ENCODE data around the gene POC1A. TPM values are rescaled to one million over a fixed set of nuclear protein-coding genes. Genes with fewer than 3 reads are reported as not detected.

POC1A gene
- total and polyA plus RNA-seq, 7 donors: 0.66 to 15.8 (median 1.7) TPM

DNA sequence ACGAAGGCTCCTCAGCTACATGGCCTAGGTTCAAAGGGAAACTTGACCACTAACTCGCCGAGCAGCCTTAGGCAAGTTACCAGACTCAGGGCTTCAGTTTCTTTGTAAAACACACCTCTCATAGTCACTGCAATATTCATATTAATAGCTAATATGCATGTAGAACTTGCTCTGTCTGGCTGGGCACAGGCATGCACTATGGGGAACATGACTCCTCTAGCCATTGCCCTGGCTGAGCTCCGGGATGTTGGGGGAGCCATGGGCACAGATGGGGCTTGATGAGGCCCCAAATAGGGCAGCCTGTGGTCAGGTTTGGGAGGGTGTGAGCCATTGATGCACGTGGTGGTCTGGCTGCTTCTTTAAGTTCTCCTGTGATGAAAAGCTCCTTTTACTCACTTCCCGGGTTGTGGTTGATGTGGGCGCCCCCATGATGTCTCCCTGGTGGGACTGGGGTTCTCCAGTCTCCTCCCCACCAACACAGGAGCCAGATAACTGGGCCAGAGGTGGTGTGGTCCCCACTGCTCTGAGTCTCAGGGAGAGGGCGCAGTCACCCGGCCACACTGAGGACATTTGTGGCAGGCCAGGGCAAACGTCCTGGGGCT lies 68.4 kb downstream of the POC1A start:
- no peak for DNase-seq
- Histone ChIP-seq H3K36me3 (no peaks in the 10 kb centered on the region), H3K4me1 (peaks cover 0 to 19% (median 16%) of the 10 kb centered on the region in 4 donors), H3K27me3 (no peaks in the 10 kb centered on the region), H3K9me3 (no peaks in the 10 kb centered on the region), H3K27ac (no peak overlapping the region), H3K4me3 (no peak overlapping the region)
- 74 to 89% methylated on average over 10 of the region's 10 CpGs for WGBS, 2 donors
- intact Hi-C loops (cut with DNase I): no loop called here
- TF ChIP-seq, protein P1, sequence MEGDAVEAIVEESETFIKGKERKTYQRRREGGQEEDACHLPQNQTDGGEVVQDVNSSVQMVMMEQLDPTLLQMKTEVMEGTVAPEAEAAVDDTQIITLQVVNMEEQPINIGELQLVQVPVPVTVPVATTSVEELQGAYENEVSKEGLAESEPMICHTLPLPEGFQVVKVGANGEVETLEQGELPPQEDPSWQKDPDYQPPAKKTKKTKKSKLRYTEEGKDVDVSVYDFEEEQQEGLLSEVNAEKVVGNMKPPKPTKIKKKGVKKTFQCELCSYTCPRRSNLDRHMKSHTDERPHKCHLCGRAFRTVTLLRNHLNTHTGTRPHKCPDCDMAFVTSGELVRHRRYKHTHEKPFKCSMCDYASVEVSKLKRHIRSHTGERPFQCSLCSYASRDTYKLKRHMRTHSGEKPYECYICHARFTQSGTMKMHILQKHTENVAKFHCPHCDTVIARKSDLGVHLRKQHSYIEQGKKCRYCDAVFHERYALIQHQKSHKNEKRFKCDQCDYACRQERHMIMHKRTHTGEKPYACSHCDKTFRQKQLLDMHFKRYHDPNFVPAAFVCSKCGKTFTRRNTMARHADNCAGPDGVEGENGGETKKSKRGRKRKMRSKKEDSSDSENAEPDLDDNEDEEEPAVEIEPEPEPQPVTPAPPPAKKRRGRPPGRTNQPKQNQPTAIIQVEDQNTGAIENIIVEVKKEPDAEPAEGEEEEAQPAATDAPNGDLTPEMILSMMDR (IDR thresholded peaks at IDR 0.05): no peak

DNA sequence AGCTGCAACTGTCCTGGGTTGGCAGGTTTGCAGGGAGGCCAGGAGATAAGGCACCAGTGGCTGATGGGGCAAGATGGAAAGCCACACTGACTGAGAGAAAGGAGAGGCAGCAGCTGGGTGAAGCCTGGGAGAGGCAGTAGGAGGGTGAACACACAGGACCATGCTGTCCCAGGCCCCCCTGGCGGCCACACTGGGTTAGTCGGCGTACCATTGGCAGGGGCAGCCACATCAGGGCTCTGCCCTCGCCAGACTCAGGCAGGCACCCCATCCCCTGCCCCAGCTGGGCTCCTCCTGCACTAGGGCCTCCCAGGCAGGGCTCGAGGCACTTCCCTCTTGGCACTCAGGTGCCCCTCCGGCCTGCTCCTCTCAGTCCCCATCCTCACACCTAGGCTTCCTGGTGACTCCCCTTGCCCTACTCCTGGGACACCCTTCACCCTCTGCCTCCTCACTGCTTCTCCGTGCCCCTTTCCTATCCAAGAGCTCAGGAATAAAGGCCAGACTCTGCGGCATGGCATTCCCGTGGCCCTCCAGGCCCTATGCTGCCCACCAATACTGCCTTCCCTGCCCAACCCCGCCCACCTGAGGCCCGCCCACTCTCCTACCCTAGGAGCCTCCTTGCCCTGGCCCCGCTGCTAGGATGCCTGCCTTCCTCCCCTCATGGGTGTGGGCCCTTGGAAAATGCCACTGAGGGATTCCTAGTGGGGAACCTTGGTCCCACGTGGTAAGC lies 69.1 kb downstream of the POC1A start:
- Histone ChIP-seq H3K27ac (no peak overlapping the region), H3K4me1 (peaks cover 0 to 12% (median 11%) of the 10 kb centered on the region in 4 donors), H3K36me3 (no peaks in the 10 kb centered on the region), H3K9me3 (no peaks in the 10 kb centered on the region), H3K4me3 (no peak overlapping the region), H3K27me3 (no peaks in the 10 kb centered on the region)
- intact Hi-C loops (cut with DNase I): no loop called here
- no peak for DNase-seq
- TF ChIP-seq EP300 (IDR thresholded peaks at IDR 0.05): no peak
- TF ChIP-seq POLR2AphosphoS5 (IDR thresholded peaks at IDR 0.05): no peak
- no peak for TF ChIP-seq POLR2A (IDR thresholded peaks at IDR 0.05)
- TF ChIP-seq, protein P1 (IDR thresholded peaks at IDR 0.05): no peak
- WGBS, 2 donors: 93% methylated on average over 13 of the region's 13 CpGs

DNA sequence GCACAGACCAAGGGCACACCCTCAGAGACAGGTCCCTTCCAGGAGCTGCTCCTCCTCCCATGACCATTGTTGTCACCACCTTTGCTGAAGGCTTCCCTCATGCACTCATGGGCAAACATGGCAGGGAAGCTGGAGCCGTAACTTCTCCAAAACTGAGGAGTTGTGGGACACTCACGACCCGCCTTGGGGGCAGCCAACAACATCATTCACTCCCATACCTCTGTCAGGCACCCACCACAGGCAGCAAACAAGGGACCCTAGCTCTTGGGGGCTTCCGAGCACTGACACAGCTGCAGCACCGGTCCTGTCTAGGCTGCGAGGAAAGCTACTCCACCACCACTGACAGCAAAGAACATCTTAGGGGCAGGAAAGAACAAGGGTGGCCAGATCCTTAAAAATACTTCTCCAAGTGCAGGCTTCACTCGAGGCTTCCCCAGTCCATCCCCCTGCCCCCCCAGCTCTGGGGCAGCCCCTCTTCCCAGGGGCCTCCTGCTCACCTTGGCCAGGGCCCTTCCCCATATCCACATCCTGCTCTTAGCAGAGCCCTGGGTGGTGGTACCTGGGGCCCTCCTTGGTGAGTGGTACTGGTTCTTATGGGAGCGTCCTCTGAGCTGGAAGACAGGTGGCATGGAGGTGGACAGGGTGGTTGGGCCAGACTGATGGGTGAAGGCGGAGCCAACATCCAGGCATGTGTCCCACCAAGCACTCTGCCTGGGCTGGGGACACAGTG lies 69.8 kb downstream of the POC1A start:
- DNase-seq: no peak
- Histone ChIP-seq H3K27me3 (no peaks in the 10 kb centered on the region), H3K4me1 (peaks cover 0 to 6% (median 6%) of the 10 kb centered on the region in 4 donors), H3K4me3 (no peak overlapping the region), H3K27ac (no peak overlapping the region), H3K9me3 (no peaks in the 10 kb centered on the region), H3K36me3 (no peaks in the 10 kb centered on the region)
- TF ChIP-seq EP300 (IDR thresholded peaks at IDR 0.05) (no peak), POLR2AphosphoS5 (IDR thresholded peaks at IDR 0.05) (no peak), POLR2A (IDR thresholded peaks at IDR 0.05) (no peak)
- TF ChIP-seq, protein P1 (IDR thresholded peaks at IDR 0.05): no peak
- WGBS, 2 donors: 94 to 96% methylated on average over 9 of the region's 9 CpGs
- intact Hi-C loops (cut with DNase I): no loop called here

DNA sequence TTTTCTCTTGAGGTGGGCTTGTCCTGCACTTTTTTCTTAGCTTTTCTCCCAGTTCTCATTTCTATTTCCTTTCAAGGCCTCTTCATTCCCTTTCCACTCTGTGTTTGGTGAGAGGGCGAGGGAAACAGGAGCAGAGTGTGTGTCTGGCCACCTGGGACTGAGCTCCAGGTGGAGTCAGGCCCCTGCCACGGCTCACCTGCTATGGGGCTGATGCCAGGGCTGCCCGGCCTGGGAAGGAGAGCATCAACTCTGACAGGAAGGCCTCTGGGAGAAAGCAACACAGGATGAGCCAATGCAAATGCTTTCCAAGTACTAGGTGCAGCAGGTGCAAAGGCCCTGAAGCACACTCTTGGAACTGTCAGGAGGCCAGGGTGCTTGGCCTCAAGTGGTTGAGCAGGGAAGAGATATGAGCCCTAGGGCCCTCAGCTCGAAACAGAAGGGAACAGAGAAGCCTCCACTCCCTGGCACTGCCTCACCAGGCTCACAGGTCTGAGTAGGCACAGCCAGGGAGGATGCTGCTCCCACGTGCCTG lies 70.6 kb downstream of the POC1A start:
- Histone ChIP-seq H3K4me1 (peaks cover 0 to 3% (median under 1%) of the 10 kb centered on the region in 4 donors), H3K27me3 (no peaks in the 10 kb centered on the region), H3K27ac (no peak overlapping the region), H3K36me3 (no peaks in the 10 kb centered on the region), H3K9me3 (no peaks in the 10 kb centered on the region), H3K4me3 (no peak overlapping the region)
- no peak for DNase-seq
- 92 to 93% methylated on average over 5 of the region's 5 CpGs for WGBS, 2 donors
- TF ChIP-seq, protein P1 (IDR thresholded peaks at IDR 0.05): no peak
- no peak for TF ChIP-seq POLR2A (IDR thresholded peaks at IDR 0.05)
- TF ChIP-seq POLR2AphosphoS5 (IDR thresholded peaks at IDR 0.05): no peak
- TF ChIP-seq EP300 (IDR thresholded peaks at IDR 0.05): no peak
- intact Hi-C loops (cut with DNase I): no loop called here
